GM21447 (cell line): Measurements from ENCODE around the gene NECAB2.

Experiments used
- ATAC-seq: cut with Tn5 transposase; IDR thresholded peaks from one replicate; pipeline ENCODE4 v1.9.1; 2021; ENCODE audit not compliant: unreplicated experiment

NECAB2 gene

GRCh38 chr16:83951544-83951943 is 16.5 kb upstream of the NECAB2 start:
- no peak for ATAC-seq

- ATAC-seq, result no peak
Measured at GRCh38 chr16:83952587-83952939, 15.5 kb upstream of the NECAB2 start.

GRCh38 chr16:83952940-83953795 is 14.9 kb upstream of the NECAB2 start, which contains the start of gene OSGIN1:
OSGIN1 (plus strand) TSS chr16:83953240; CDS start chr16:83957672, 4,432 bp downstream.
- ATAC-seq, result peak; percentile 89

- ATAC-seq, result no peak
Measured at GRCh38 chr16:83953796-83954576, 14.1 kb upstream of the NECAB2 start.

GRCh38 chr16:83954577-83955016 is 13.4 kb upstream of the NECAB2 start:
- no peak for ATAC-seq

GRCh38 chr16:83955218-83956130 is 12.6 kb upstream of the NECAB2 start:
- no peak for ATAC-seq

GRCh38 chr16:83956336-83957289 is 11.4 kb upstream of the NECAB2 start:
- no peak for ATAC-seq

- ATAC-seq, result no peak
Measured at GRCh38 chr16:83957296-83957855, 10.7 kb upstream of the NECAB2 start.

- ATAC-seq, result no peak
Measured at GRCh38 chr16:83958137-83958845, 9.8 kb upstream of the NECAB2 start.

GRCh38 chr16:83958846-83959565 is 9.0 kb upstream of the NECAB2 start:
- no peak for ATAC-seq

GRCh38 chr16:83959656-83960434 is 8.2 kb upstream of the NECAB2 start:
- no peak for ATAC-seq

GRCh38 chr16:83960521-83961249 is 7.4 kb upstream of the NECAB2 start:
- ATAC-seq, result no peak

- no peak for ATAC-seq
Measured at GRCh38 chr16:83961591-83961990, 6.5 kb upstream of the NECAB2 start.

GRCh38 chr16:83963277-83964119 is 4.5 kb upstream of the NECAB2 start:
- ATAC-seq, result no peak

- ATAC-seq, result no peak
Measured at GRCh38 chr16:83964684-83965443, 3.2 kb upstream of the NECAB2 start.
